SK-N-SH (cell line): ENCODE data around the gene INPP5J. TPM values are rescaled to one million over a fixed set of nuclear protein-coding genes. Genes with fewer than 3 reads are reported as not detected.

Experiments used
- CTCF ChIA-PET: fragments of 300-600, 350-600 bp; formaldehyde crosslinking; extraction: SDS; loops from one replicate; lab custom pipeline; 2021; lab: Yijun Ruan, JAX
- POLR2A ChIA-PET: fragments of 350-600 bp; sonication (Branson Sonifier 250); formaldehyde crosslinking; extraction: SDS; loops from one replicate; lab custom pipeline; 2020; ENCODE audit warnings: antibody characterized with exemption, inconsistent platforms; lab: Yijun Ruan, JAX
- DNase-seq: peaks from one replicate; pipeline ENCODE4 v3.0.0; 2012
- H2AFZ ChIP-seq: fragments of 200-600 bp; sonication (generic); 2 replicates; pipeline ENCODE4 v1.8.1; 2016; ENCODE audit warnings: antibody characterized with exemption, mild to moderate bottlenecking, low read depth
- H3F3A ChIP-seq: fragments of 200-600 bp; sonication (generic); replicated peaks from 2 replicates; pipeline ENCODE3; 2016; ENCODE audit warnings: antibody characterized with exemption, mild to moderate bottlenecking; ENCODE audit not compliant: insufficient read depth
- H3K27ac ChIP-seq, 2 experiments: fragments of 200-500 bp in 1 of 2; fragments of 200-600 bp in 1 of 2; sonication (Bioruptor generic) in 1 of 2; sonication (generic), shearing (Covaris generic) in 1 of 2; 2 replicates each; pipeline versions ENCODE4 v1.5.1 to v1.6.1; 2014 to 2016; ENCODE audit warnings: low read depth in 2 of 2, inconsistent platforms in 1 of 2, low read length in 1 of 2, mild to moderate bottlenecking in 1 of 2, mixed read lengths in 1 of 2
- H3K27me3 ChIP-seq: fragments of 200-600 bp; sonication (generic), shearing (Covaris generic); 2 replicates; pipeline ENCODE4 v1.6.1; 2016; ENCODE audit warnings: mixed run types; ENCODE audit not compliant: insufficient read depth
- H3K36me3 ChIP-seq, 2 experiments: fragments of 200-500 bp in 1 of 2; fragments of 200-600 bp in 1 of 2; sonication (Bioruptor generic) in 1 of 2; sonication (generic) in 1 of 2; replicated peaks in 1 of 2; 2 replicates each; pipeline versions ENCODE3 to v1.5.1; 2014 to 2016; ENCODE audit warnings: low read length in 1 of 2, mild to moderate bottlenecking in 1 of 2; ENCODE audit not compliant: insufficient read depth in 2 of 2, control insufficient read depth in 1 of 2
- H3K4me1 ChIP-seq, 2 experiments: fragments of 200-500 bp in 1 of 2; fragments of 200-600 bp in 1 of 2; sonication (Bioruptor generic) in 1 of 2; sonication (generic), shearing (Covaris generic) in 1 of 2; 2 replicates each; pipeline versions ENCODE4 v1.5.1 to v1.6.1; 2014 to 2016; ENCODE audit warnings: low read depth in 1 of 2, low read length in 1 of 2, mixed run types in 1 of 2; ENCODE audit not compliant: insufficient read depth in 2 of 2, control insufficient read depth in 1 of 2
- H3K4me2 ChIP-seq: fragments of 200-600 bp; sonication (generic), shearing (Covaris generic); 2 replicates; pipeline ENCODE4 v1.6.1; 2017; ENCODE audit warnings: mixed run types
- H3K4me3 ChIP-seq, 2 experiments: fragments of 200-500 bp in 1 of 2; fragments of 200-600 bp in 1 of 2; sonication (Bioruptor generic) in 1 of 2; sonication (generic), shearing (Covaris generic) in 1 of 2; 2 replicates each; pipeline versions ENCODE4 v1.5.1 to v1.8.1; 2014 to 2016; ENCODE audit warnings: low read depth in 2 of 2, inconsistent platforms in 1 of 2, low read length in 1 of 2, mild to moderate bottlenecking in 1 of 2, mixed read lengths in 1 of 2, moderate library complexity in 1 of 2
- H3K79me2 ChIP-seq: fragments of 200-600 bp; sonication (generic); 2 replicates; pipeline ENCODE4 v1.8.1; 2017; ENCODE audit warnings: mild to moderate bottlenecking; ENCODE audit not compliant: insufficient read depth
- H3K9ac ChIP-seq: fragments of 200-600 bp; sonication (generic); 2 replicates; pipeline ENCODE4 v1.6.1; 2017; ENCODE audit warnings: mixed run types
- H3K9me2 ChIP-seq: fragments of 200-600 bp; sonication (generic); 2 replicates; pipeline ENCODE4 v1.6.1; 2017; ENCODE audit warnings: mixed run types
- H3K9me3 ChIP-seq: fragments of 200-600 bp; sonication (generic); 2 replicates; pipeline ENCODE4 v1.6.1; 2017; ENCODE audit warnings: mixed run types, mild to moderate bottlenecking, moderate library complexity
- H4K20me1 ChIP-seq: fragments of 200-600 bp; sonication (generic); 2 replicates; pipeline ENCODE4 v1.6.1; 2017; ENCODE audit warnings: mild to moderate bottlenecking, mixed run types; ENCODE audit not compliant: insufficient read depth
- CHD2 ChIP-seq: fragments of 150-350 bp; IDR thresholded peaks from 2 replicates; pipeline ENCODE4 v1.6.1; 2018; ENCODE audit warnings: low read length; ENCODE audit not compliant: partially characterized antibody
- EP300 ChIP-seq, 2 experiments: IDR thresholded peaks; 2 replicates each; pipeline versions ENCODE4 v1.4.0 to v1.6.1; 2012; ENCODE audit warnings: borderline replicate concordance in 1 of 2, low read depth in 1 of 2, low read length in 1 of 2
- EZH2phosphoT487 ChIP-seq: fragments of 200-600 bp; sonication (generic); IDR thresholded peaks from 2 replicates; pipeline ENCODE4 v1.6.1; 2017; ENCODE audit warnings: low read depth, mixed run types, mild to moderate bottlenecking, antibody characterized with exemption, moderate library complexity, borderline replicate concordance
- FOSL2 ChIP-seq: IDR thresholded peaks from 2 replicates; pipeline ENCODE4 v1.4.0; 2012; ENCODE audit warnings: low read depth, mild to moderate bottlenecking, moderate library complexity, borderline replicate concordance
- FOXJ3 ChIP-seq: sonication (generic); formaldehyde crosslinking; IDR thresholded peaks from 2 replicates; pipeline ENCODE4 v1.5.1; 2020; ENCODE audit warnings: mild to moderate bottlenecking, missing genetic modification reagents
- JUND ChIP-seq: IDR thresholded peaks from 2 replicates; pipeline ENCODE4 v1.4.0; 2012
- MAX ChIP-seq: IDR thresholded peaks from 2 replicates; pipeline ENCODE4 v1.4.0; 2012; ENCODE audit warnings: low read depth
- MEF2A ChIP-seq: IDR thresholded peaks from 2 replicates; pipeline ENCODE4 v1.4.0; 2012; ENCODE audit warnings: low read depth, borderline replicate concordance
- MXI1 ChIP-seq: IDR thresholded peaks from 2 replicates; pipeline ENCODE4 v1.6.1; 2012; ENCODE audit warnings: mild to moderate bottlenecking, low read depth, low read length, improper control_type of control experiment
- NFIC ChIP-seq: IDR thresholded peaks from 2 replicates; pipeline ENCODE4 v1.4.0; 2012; ENCODE audit warnings: borderline replicate concordance
- POLR2AphosphoS5 ChIP-seq: IDR thresholded peaks from 2 replicates; pipeline ENCODE4 v1.6.1; 2012; ENCODE audit warnings: low read depth, low read length
- RCOR1 ChIP-seq: fragments of 150-350 bp; IDR thresholded peaks from 2 replicates; pipeline ENCODE4 v1.6.1; 2017; ENCODE audit warnings: antibody characterized with exemption, low read length
- REST ChIP-seq: IDR thresholded peaks from 2 replicates; pipeline ENCODE4 v1.6.1; 2012; ENCODE audit warnings: mild to moderate bottlenecking, low read depth, low read length, moderate library complexity
- RXRA ChIP-seq: IDR thresholded peaks from 2 replicates; pipeline ENCODE4 v1.4.0; 2012; ENCODE audit warnings: low read depth, mild to moderate bottlenecking, borderline replicate concordance
- SIN3A ChIP-seq: IDR thresholded peaks from 2 replicates; pipeline ENCODE4 v1.6.1; 2012; ENCODE audit warnings: low read depth, mild to moderate bottlenecking, low read length, moderate library complexity, borderline replicate concordance
- SMC3 ChIP-seq: IDR thresholded peaks from 2 replicates; pipeline ENCODE4 v1.6.1; 2012; ENCODE audit warnings: low read depth, low read length, improper control_type of control experiment
- TAF1 ChIP-seq: IDR thresholded peaks from 2 replicates; pipeline ENCODE4 v1.6.1; 2012; ENCODE audit warnings: low read depth, mild to moderate bottlenecking, low read length, moderate library complexity, borderline replicate concordance
- USF1 ChIP-seq: IDR thresholded peaks from 2 replicates; pipeline ENCODE4 v1.4.0; 2012; ENCODE audit warnings: low read depth, borderline replicate concordance
- USF2 ChIP-seq: fragments of 150-350 bp; IDR thresholded peaks from 2 replicates; pipeline ENCODE4 v1.6.1; 2017; ENCODE audit warnings: antibody characterized with exemption, low read length, low read depth, borderline replicate concordance
- YY1 ChIP-seq: IDR thresholded peaks from 2 replicates; pipeline ENCODE4 v1.4.0; 2012; ENCODE audit warnings: low read depth, mild to moderate bottlenecking
- ZBTB33 ChIP-seq: IDR thresholded peaks from 2 replicates; pipeline ENCODE4 v1.4.0; 2012; ENCODE audit warnings: low read depth, borderline replicate concordance
- WGBS: methylation state at CpG from one replicate; pipeline ENCODE4 v1.1.6; 2017; ENCODE audit warnings: low lambda C conversion rate; 5-methylcytosine and 5-hydroxymethylcytosine counted together
- polyA plus RNA-seq, 3 experiments: library from polyadenylated mRNA; depleted of rRNA; stranded (reverse); fragments of >200 nt; gene quantifications; 2 replicates each; pipeline ENCODE4 v1.2.3, GENCODE V29; 2012

The INPP5J gene
- polyA plus RNA-seq, 1 of the 3 experiments (the other 2 are of a cell fraction): 3.2 TPM

GRCh38 chr22:31153357-31153756 is 30.6 kb downstream of the INPP5J start (continued):
- no peak for TF ChIP-seq REST
- TF ChIP-seq POLR2AphosphoS5: no peak
- TF ChIP-seq JUND: no peak
- no peak for TF ChIP-seq SIN3A
- no peak for TF ChIP-seq EP300 (IDR thresholded peaks at IDR 0.05; ENCODE audit: borderline replicate concordance in 1 of 2, low read depth in 1 of 2, low read length in 1 of 2)
- TF ChIP-seq ZBTB33: no peak
- TF ChIP-seq SMC3: no peak
- TF ChIP-seq MXI1: no peak
- no peak for TF ChIP-seq RCOR1
- TF ChIP-seq NFIC: no peak
- TF ChIP-seq USF2: no peak
- TF ChIP-seq USF1: no peak

GRCh38 chr22:31154975-31155374 is 32.2 kb downstream of the INPP5J start:
- Histone ChIP-seq H3F3A (peaks cover 16% of the 10 kb centered on the region), H3K9me3 (no peaks in the 10 kb centered on the region), H3K4me2 (peak overlapping the region; percentile 14; the same call in 1 of the 2 replicates), H3K9ac (no peak overlapping the region; the same call in 1 of the 2 replicates), H3K36me3 (no peaks in the 10 kb centered on the region), H3K9me2 (no peaks in the 10 kb centered on the region), H3K4me3 (no peak overlapping the region), H3K4me1 (peaks cover 0 to 10% of the 10 kb centered on the region in 2 experiments; a peak in 2 of 4 replicates), H3K27me3 (no peaks in the 10 kb centered on the region), H2AFZ (peak overlapping the region; percentile 70; the same call in 1 of the 2 replicates), H3K27ac (peak overlapping the region in 1 of 2 experiments; percentile 78; a peak in 2 of 4 replicates), H4K20me1 (no peaks in the 10 kb centered on the region), H3K79me2 (peaks cover 2% of the 10 kb centered on the region; the same call in 1 of the 2 replicates)
- WGBS: 88% methylated on average over 1 of the region's 1 CpG
- CTCF ChIA-PET: interaction anchor here (1.2 to 3.1 kb wide), 5 partner anchors 12 to 392 kb away, joined by 4 to 17 read pairs (median 5); partner anchors contain the start of gene SELENOM
- TF ChIP-seq CHD2 (no peak), TAF1 (no peak), NFIC (no peak), EZH2phosphoT487 (no peak), FOXJ3 (CRISPR knock-in tag) (no peak), SIN3A (no peak), FOSL2 (no peak), RXRA (no peak), RCOR1 (no peak), YY1 (no peak), MEF2A (no peak), MAX (no peak), POLR2AphosphoS5 (no peak)
- DNase-seq: no peak
- POLR2A ChIA-PET: no interaction called here
